Upper lobe of left lung (tissue), 6 donors: Measurements from ENCODE around the gene SRR. TPM values are rescaled to one million over a fixed set of nuclear protein-coding genes. Genes with fewer than 3 reads are reported as not detected.
A peak's percentile ranks its signal among the peaks of the same experiment; 100 is the strongest.

Experiments used
- ATAC-seq, 2 donors: fragments of 200-7000 bp; cut with Tn5 transposase; one replicate each; pipeline ENCODE4 v1.9.1; 2022; ENCODE audit warnings: mild to moderate bottlenecking in 2 of 2, moderate library complexity in 2 of 2; ENCODE audit not compliant: low FRiP score in 2 of 2
- DNase-seq, 2 donors: peaks; one replicate each; pipeline ENCODE4 v3.0.0-alpha.2; 2019 to 2020
- H3K27ac ChIP-seq, 4 donors: fragments of 200-600 bp; sonication (generic); one replicate each; pipeline ENCODE4 v1.5.1; 2016 to 2019
- H3K27me3 ChIP-seq, 4 donors: fragments of 200-600 bp; sonication (generic); one replicate each; pipeline ENCODE4 v1.5.1; 2017 to 2019
- H3K36me3 ChIP-seq, 4 donors: fragments of 200-600 bp; sonication (generic); one replicate each; pipeline ENCODE4 v1.5.1; 2016 to 2019
- H3K4me1 ChIP-seq, 4 donors: fragments of 200-600 bp; sonication (generic); one replicate each; pipeline ENCODE4 v1.5.1; 2018 to 2019
- H3K4me3 ChIP-seq, 4 donors: fragments of 200-600 bp; sonication (generic); one replicate each; pipeline ENCODE4 v1.5.1; 2017 to 2019; ENCODE audit warnings: mild to moderate bottlenecking in 2 of 4, moderate library complexity in 1 of 4
- H3K9me3 ChIP-seq, 4 donors: fragments of 200-600 bp; sonication (generic); one replicate each; pipeline ENCODE4 v1.5.1; 2018 to 2019
- CTCF ChIP-seq, 6 experiments: fragments of 450-650 bp in 4 of 6; fragments of 200-600 bp in 2 of 6; sonication (generic) in 2 of 6; IDR thresholded peaks; one replicate each; pipeline ENCODE4 v1.5.1; 2016 to 2019; ENCODE audit warnings: antibody characterized with exemption in 6 of 6
- EP300 ChIP-seq, 4 donors: sonication (generic); formaldehyde crosslinking; IDR thresholded peaks; one replicate each; pipeline ENCODE4 v1.5.1; 2017; ENCODE audit warnings: antibody characterized with exemption in 4 of 4, control low read depth in 2 of 4
- POLR2A ChIP-seq, 4 donors: fragments of 450-650 bp; IDR thresholded peaks; one replicate each; pipeline ENCODE4 v1.5.1; 2016 to 2017; ENCODE audit warnings: antibody characterized with exemption in 4 of 4, mild to moderate bottlenecking in 2 of 4
- POLR2AphosphoS5 ChIP-seq, 2 donors: sonication (generic); formaldehyde crosslinking; IDR thresholded peaks; one replicate each; pipeline ENCODE4 v1.5.1; 2017; ENCODE audit warnings: antibody characterized with exemption in 2 of 2
- WGBS, 2 donors: methylation state at CpG; one replicate each; pipeline ENCODE4 v1.1.5; 2017 to 2018; 5-methylcytosine and 5-hydroxymethylcytosine counted together
- small RNA-seq, 4 donors: library from RNA; depleted of rRNA; stranded (forward); fragments of <200 nt; gene quantifications; one replicate each; pipeline ENCODE3, GENCODE V24; 2016
- total RNA-seq, 6 donors: library from RNA; depleted of rRNA in 4 of 6; stranded (reverse); fragments of >200 nt in 4 of 6; gene quantifications; one replicate each; pipeline versions ENCODE4 v1.1.0 to v1.2.1, GENCODE V29; 2016 to 2021
- donor health status: DM: no; HTN: no; CAD: no; lungs with moderate emphysema.
- donor health status: DM: no; HTN: yes; CAD: no; lungs with severe emphysema.

The SRR gene
- total RNA-seq, 6 donors from 2014 or later = 5.9 to 13.0 (median 8.5) TPM

- Histone ChIP-seq H3K27me3 (no peaks in the 10 kb centered on the region), H3K36me3 (peaks cover 4 to 68% (median 48%) of the 10 kb centered on the region in 4 donors), H3K4me3 (no peak overlapping the region), H3K9me3 (no peaks in the 10 kb centered on the region), H3K4me1 (no peaks in the 10 kb centered on the region), H3K27ac (no peak overlapping the region)
- WGBS, 2 donors = 93 to 94% methylated on average over 12 to 18 of the region's 18 CpGs
- ATAC-seq (no peak), DNase-seq (peak in 1 of 2 donors; percentile 69)
- TF ChIP-seq CTCF (IDR thresholded peaks at IDR 0.05) = no peak
- TF ChIP-seq POLR2A (IDR thresholded peaks at IDR 0.05) = no peak
- TF ChIP-seq EP300 (IDR thresholded peaks at IDR 0.05) = no peak
- no peak for TF ChIP-seq POLR2AphosphoS5 (IDR thresholded peaks at IDR 0.05)
These were observed 69.4 kb downstream of the SRR start for GRCh38 chr17:2373179-2373578.

Small RNAs within 50 kb of the gene (small RNA-seq; reads per million reads assigned to genes)
- gene AC006435.3 (0 reads per million in 4 donors), gene SNORD91A (887 to 2,356 (median 1,671) reads per million in 4 donors), gene SNORD91B (105 to 321 (median 293) reads per million in 4 donors)

Other genes starting within 250 kb of the SRR start
- 10 to 100 TPM in 5 of 6 donors, 1 to 10 TPM in 1; 8.0 to 25.5 (median 19.1) TPM for gene HIC1, start 248.8 kb upstream of the SRR start, total RNA-seq
- 100 to 1,000 TPM in 1 of 6 donors, 10 to 100 TPM in 5; 29.9 to 126 (median 30.5) TPM for gene SMG6, start 165 bp upstream of the SRR start, total RNA-seq
- 10 to 100 TPM; 15.8 to 52.4 (median 23.6) TPM for gene TSR1, start 32.5 kb downstream of the SRR start, total RNA-seq
- gene SGSM2, start 33.6 kb downstream of the SRR start, total RNA-seq = 100 to 1,000 TPM in 2 of 6 donors, 10 to 100 TPM in 4; 53.1 to 313 (median 60.1) TPM
- gene MNT, start 97.1 kb downstream of the SRR start, total RNA-seq = 10 to 100 TPM; 14.9 to 68.1 (median 38.6) TPM
- 10 to 100 TPM; 20.3 to 37.2 (median 30.6) TPM for gene METTL16, start 207.9 kb downstream of the SRR start, total RNA-seq